Mammary epithelial cell (primary cell): ENCODE results near the gene TWSG1.

Source experiments
- CTCF ChIP-seq, 2 donors: IDR thresholded peaks in 1 of 2; conservative IDR thresholded peaks in 1 of 2; 2 replicates each; pipeline ENCODE4 v1.5.1; 2011 to 2012; ENCODE audit warnings: inconsistent platforms in 2 of 2, low read length in 2 of 2, mild to moderate bottlenecking in 2 of 2, control low read depth in 1 of 2, low read depth in 1 of 2; ENCODE audit not compliant: insufficient read depth in 1 of 2; ENCODE audit errors: extremely low read depth in 1 of 2
- EZH2 ChIP-seq: IDR thresholded peaks from 2 replicates; pipeline ENCODE4 v1.6.1; 2012; ENCODE audit warnings: low read length, inconsistent platforms, borderline replicate concordance

- TF ChIP-seq CTCF (conservative IDR thresholded peaks at IDR 0.05 in 1 of 2, IDR thresholded peaks at IDR 0.05 in 1 of 2; ENCODE audit: extremely low read depth in 1 of 2, insufficient read depth in 1 of 2, low read depth in 1 of 2, low read length in 2 of 2) (no peak), EZH2 (no peak)
These were observed 86.7 kb downstream of the TWSG1 start for GRCh38 chr18:9421096-9421900.
